GM23248 (cell line): Measurements from ENCODE around the gene SNX5. TPM values are rescaled to one million over a fixed set of nuclear protein-coding genes. Genes with fewer than 3 reads are reported as not detected.
A peak's percentile ranks its signal among the peaks of the same experiment; 100 is the strongest.

Experiments used
- DNase-seq: peaks from one replicate; pipeline ENCODE4 v3.0.0-alpha.2; 2015
- H2AFZ ChIP-seq: fragments of 200-600 bp; sonication (generic); 2 replicates; pipeline ENCODE4 v1.6.1; 2016; ENCODE audit warnings: antibody characterized with exemption
- H3F3A ChIP-seq: fragments of 200-600 bp; sonication (generic); 2 replicates; pipeline ENCODE4 v1.6.1; 2016; ENCODE audit warnings: mild to moderate bottlenecking, antibody characterized with exemption, mixed run types; ENCODE audit not compliant: insufficient read depth
- H3K27ac ChIP-seq: fragments of 200-600 bp; sonication (generic); 2 replicates; pipeline ENCODE4 v1.5.1; 2016; ENCODE audit warnings: mild to moderate bottlenecking
- H3K27me3 ChIP-seq: fragments of 200-600 bp; sonication (generic); replicated peaks from 2 replicates; pipeline ENCODE4 v1.6.1; 2016; ENCODE audit warnings: mild to moderate bottlenecking; ENCODE audit not compliant: insufficient read depth
- H3K36me3 ChIP-seq: fragments of 200-600 bp; sonication (generic); 2 replicates; pipeline ENCODE4 v1.6.1; 2016; ENCODE audit warnings: low read depth, mild to moderate bottlenecking
- H3K4me1 ChIP-seq: fragments of 200-600 bp; sonication (generic); 2 replicates; pipeline ENCODE4 v1.6.1; 2016; ENCODE audit warnings: mild to moderate bottlenecking; ENCODE audit not compliant: insufficient read depth
- H3K4me2 ChIP-seq: fragments of 200-600 bp; sonication (generic); one replicate; pipeline ENCODE4 v1.6.1; 2016; ENCODE audit warnings: mild to moderate bottlenecking; ENCODE audit not compliant: unreplicated experiment
- H3K4me3 ChIP-seq: fragments of 200-600 bp; sonication (generic); 2 replicates; pipeline ENCODE4 v1.5.1; 2016; ENCODE audit warnings: mild to moderate bottlenecking
- H3K79me2 ChIP-seq: fragments of 200-600 bp; sonication (generic); 2 replicates; pipeline ENCODE4 v1.6.1; 2016; ENCODE audit warnings: mild to moderate bottlenecking; ENCODE audit not compliant: insufficient read depth
- H3K9ac ChIP-seq: fragments of 200-600 bp; sonication (generic); 2 replicates; pipeline ENCODE4 v1.6.1; 2016; ENCODE audit warnings: mild to moderate bottlenecking
- H3K9me2 ChIP-seq: fragments of 200-600 bp; sonication (generic); 2 replicates; pipeline ENCODE4 v1.6.1; 2016; ENCODE audit warnings: mixed run types, mild to moderate bottlenecking, moderate library complexity; ENCODE audit not compliant: insufficient read depth
- H3K9me3 ChIP-seq: fragments of 200-600 bp; sonication (generic); one replicate; pipeline ENCODE4 v1.6.1; 2017; ENCODE audit warnings: low read depth
- H4K20me1 ChIP-seq: fragments of 200-600 bp; sonication (generic); 2 replicates; pipeline ENCODE4 v1.6.0; 2016; ENCODE audit not compliant: insufficient read depth
- EZH2 ChIP-seq: fragments of 200-600 bp; sonication (generic); IDR thresholded peaks from 2 replicates; pipeline ENCODE4 v1.6.1; 2018; ENCODE audit warnings: antibody characterized with exemption, mild to moderate bottlenecking; ENCODE audit not compliant: insufficient read depth, poor library complexity, severe bottlenecking
- EZH2phosphoT487 ChIP-seq: fragments of 200-600 bp; sonication (generic); IDR thresholded peaks from 2 replicates; pipeline ENCODE4 v1.6.1; 2018; ENCODE audit warnings: antibody characterized with exemption, moderate library complexity, mild to moderate bottlenecking, low read depth; ENCODE audit not compliant: insufficient read depth
- WGBS, 2 experiments: methylation state at CpG; one replicate each; pipeline ENCODE4 v1.1.6; 2015 to 2017; ENCODE audit warnings: low lambda C conversion rate in 2 of 2, low coverage in 1 of 2; ENCODE audit errors: missing lambda C conversion rate in 2 of 2; 5-methylcytosine and 5-hydroxymethylcytosine counted together
- in situ Hi-C: fragments of 300-500 bp; cut with MboI; formaldehyde crosslinking; loops from 2 replicates; pipeline ENCODE4 v1.15.0; 2020
- polyA plus RNA-seq: library from polyadenylated mRNA; unstranded; fragments of >200 nt; fragmentation: Nextera tagmentation; extraction: Ambion mirVana; gene quantifications from 2 replicates; pipeline ENCODE4 v1.2.1, GENCODE V29; 2016
- total RNA-seq: library from RNA; depleted of rRNA; stranded (reverse); fragments of >200 nt; shearing (Covaris generic); gene quantifications from 2 replicates; pipeline ENCODE4 v1.2.3, GENCODE V29; 2014

SNX5 gene
- total and polyA plus RNA-seq, 2 experiments from 2014 or later: 65.2 to 70.7 TPM

GRCh38 chr20:17936761-17937732 lies 31.5 kb downstream of the SNX5 start:
- Histone ChIP-seq H3K79me2 (no peaks in the 10 kb centered on the region), H3K36me3 (peaks cover 7% of the 10 kb centered on the region), H2AFZ (peak overlapping the region; percentile 38; the same call in 1 of the 2 replicates), H3K4me2 (peak overlapping the region; percentile 65), H3K4me1 (peaks cover 20% of the 10 kb centered on the region), H3F3A (peaks cover 47% of the 10 kb centered on the region), H3K9me2 (no peaks in the 10 kb centered on the region), H3K4me3 (peak overlapping the region; percentile 33), H3K27ac (peak overlapping the region; percentile 52), H3K9me3 (no peaks in the 10 kb centered on the region), H3K9ac (peak overlapping the region; percentile 22; the same call in 1 of the 2 replicates), H3K27me3 (no peaks in the 10 kb centered on the region), H4K20me1 (no peaks in the 10 kb centered on the region)
- in situ Hi-C loops: no loop called here
- peak; percentile 80 for DNase-seq
- no peak for TF ChIP-seq EZH2phosphoT487
- no peak for TF ChIP-seq EZH2
- 8 to 10% methylated on average over 19 of the region's 19 CpGs for WGBS, 2 experiments

GRCh38 chr20:17936286-17936760 lies 32.3 kb downstream of the SNX5 start:
- Histone ChIP-seq H3K9me3 (no peaks in the 10 kb centered on the region), H2AFZ (peak overlapping the region; percentile 38; the same call in 1 of the 2 replicates), H3K4me2 (peak overlapping the region; percentile 65), H3K4me3 (peak overlapping the region; percentile 33), H3K27me3 (no peaks in the 10 kb centered on the region), H3K9ac (peak overlapping the region; percentile 22; the same call in 1 of the 2 replicates), H3F3A (peaks cover 41% of the 10 kb centered on the region), H4K20me1 (no peaks in the 10 kb centered on the region), H3K36me3 (no peaks in the 10 kb centered on the region), H3K9me2 (no peaks in the 10 kb centered on the region), H3K27ac (peak overlapping the region; percentile 52), H3K4me1 (peaks cover 20% of the 10 kb centered on the region), H3K79me2 (no peaks in the 10 kb centered on the region)
- TF ChIP-seq EZH2 (no peak), EZH2phosphoT487 (no peak)
- peak; percentile 53 for DNase-seq
- WGBS, 2 experiments: 23 to 24% methylated on average over 8 of the region's 8 CpGs
- in situ Hi-C loops: no loop called here

GRCh38 chr20:17935761-17936160 lies 32.8 kb downstream of the SNX5 start:
- Histone ChIP-seq H3K4me2 (no peak overlapping the region), H3K9me2 (no peaks in the 10 kb centered on the region), H3K27me3 (no peaks in the 10 kb centered on the region), H3K9ac (no peak overlapping the region), H3K4me3 (no peak overlapping the region), H3K27ac (no peak overlapping the region), H4K20me1 (no peaks in the 10 kb centered on the region), H2AFZ (no peak overlapping the region), H3K4me1 (peaks cover 20% of the 10 kb centered on the region), H3K36me3 (no peaks in the 10 kb centered on the region), H3K79me2 (no peaks in the 10 kb centered on the region), H3K9me3 (no peaks in the 10 kb centered on the region), H3F3A (peaks cover 35% of the 10 kb centered on the region)
- 72 to 80% methylated on average over 9 of the region's 9 CpGs for WGBS, 2 experiments
- TF ChIP-seq EZH2phosphoT487: no peak
- no peak for TF ChIP-seq EZH2
- no peak for DNase-seq
- in situ Hi-C loops: no loop called here

GRCh38 chr20:17935186-17935585 lies 33.4 kb downstream of the SNX5 start:
- peaks cover 20% of the 10 kb centered on the region for H3K4me1 ChIP-seq
- H3K9me3 ChIP-seq: no peaks in the 10 kb centered on the region
- in situ Hi-C loops: no loop called here

More at GRCh38 chr20:17935186-17935585, 33.4 kb downstream of the SNX5 start:
- Histone ChIP-seq H3F3A (peaks cover 30% of the 10 kb centered on the region), H3K27ac (no peak overlapping the region), H3K9me2 (no peaks in the 10 kb centered on the region), H3K9ac (no peak overlapping the region), H2AFZ (no peak overlapping the region), H3K4me3 (no peak overlapping the region), H3K79me2 (no peaks in the 10 kb centered on the region), H3K36me3 (no peaks in the 10 kb centered on the region), H4K20me1 (no peaks in the 10 kb centered on the region), H3K4me2 (no peak overlapping the region), H3K27me3 (no peaks in the 10 kb centered on the region)
- WGBS, 2 experiments: 84 to 85% methylated on average over 3 of the region's 3 CpGs
- DNase-seq: peak; percentile 29
- no peak for TF ChIP-seq EZH2
- no peak for TF ChIP-seq EZH2phosphoT487
